IMR-90 (cell line): ENCODE results near the gene DCAF6.

Source experiments
- POLR2A ChIP-seq: IDR thresholded peaks from 2 replicates; pipeline ENCODE4 v1.6.1; 2012; ENCODE audit warnings: mild to moderate bottlenecking, low read depth, low read length
- TF ChIP-seq, protein P1 (sequence below): conservative IDR thresholded peaks from 2 replicates; pipeline ENCODE4 v1.5.1; 2012; ENCODE audit warnings: mild to moderate bottlenecking, low read depth, low read length, improper control_type of control experiment

DNA sequence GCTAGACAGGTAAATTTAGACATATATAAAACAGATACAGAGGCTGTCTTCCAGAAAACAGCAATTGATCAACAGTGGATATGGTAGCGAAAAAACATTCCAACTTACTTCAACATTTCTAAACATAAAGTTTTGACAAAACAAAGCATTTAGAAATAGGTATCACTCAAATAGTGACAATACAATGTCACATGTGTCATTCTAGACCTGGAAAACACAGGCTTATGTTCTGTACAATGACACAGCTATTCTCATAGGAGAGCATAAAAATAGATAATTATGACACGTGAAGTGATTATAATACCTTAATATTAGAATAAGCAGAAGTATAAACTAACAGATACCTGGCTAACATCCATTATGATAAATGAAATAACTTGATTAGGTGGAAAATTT, 8.0 kb upstream of the DCAF6 start:
- TF ChIP-seq POLR2A: no peak
- TF ChIP-seq, protein P1, sequence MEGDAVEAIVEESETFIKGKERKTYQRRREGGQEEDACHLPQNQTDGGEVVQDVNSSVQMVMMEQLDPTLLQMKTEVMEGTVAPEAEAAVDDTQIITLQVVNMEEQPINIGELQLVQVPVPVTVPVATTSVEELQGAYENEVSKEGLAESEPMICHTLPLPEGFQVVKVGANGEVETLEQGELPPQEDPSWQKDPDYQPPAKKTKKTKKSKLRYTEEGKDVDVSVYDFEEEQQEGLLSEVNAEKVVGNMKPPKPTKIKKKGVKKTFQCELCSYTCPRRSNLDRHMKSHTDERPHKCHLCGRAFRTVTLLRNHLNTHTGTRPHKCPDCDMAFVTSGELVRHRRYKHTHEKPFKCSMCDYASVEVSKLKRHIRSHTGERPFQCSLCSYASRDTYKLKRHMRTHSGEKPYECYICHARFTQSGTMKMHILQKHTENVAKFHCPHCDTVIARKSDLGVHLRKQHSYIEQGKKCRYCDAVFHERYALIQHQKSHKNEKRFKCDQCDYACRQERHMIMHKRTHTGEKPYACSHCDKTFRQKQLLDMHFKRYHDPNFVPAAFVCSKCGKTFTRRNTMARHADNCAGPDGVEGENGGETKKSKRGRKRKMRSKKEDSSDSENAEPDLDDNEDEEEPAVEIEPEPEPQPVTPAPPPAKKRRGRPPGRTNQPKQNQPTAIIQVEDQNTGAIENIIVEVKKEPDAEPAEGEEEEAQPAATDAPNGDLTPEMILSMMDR: no peak
